Measurements from ENCODE around the gene HINFP.
"Not testable (repeated sequence)": the region's sequence is repeated elsewhere in the genome, so short reads cannot be mapped to it uniquely, and the experiment has no call there.

Gene HINFP

DNA sequence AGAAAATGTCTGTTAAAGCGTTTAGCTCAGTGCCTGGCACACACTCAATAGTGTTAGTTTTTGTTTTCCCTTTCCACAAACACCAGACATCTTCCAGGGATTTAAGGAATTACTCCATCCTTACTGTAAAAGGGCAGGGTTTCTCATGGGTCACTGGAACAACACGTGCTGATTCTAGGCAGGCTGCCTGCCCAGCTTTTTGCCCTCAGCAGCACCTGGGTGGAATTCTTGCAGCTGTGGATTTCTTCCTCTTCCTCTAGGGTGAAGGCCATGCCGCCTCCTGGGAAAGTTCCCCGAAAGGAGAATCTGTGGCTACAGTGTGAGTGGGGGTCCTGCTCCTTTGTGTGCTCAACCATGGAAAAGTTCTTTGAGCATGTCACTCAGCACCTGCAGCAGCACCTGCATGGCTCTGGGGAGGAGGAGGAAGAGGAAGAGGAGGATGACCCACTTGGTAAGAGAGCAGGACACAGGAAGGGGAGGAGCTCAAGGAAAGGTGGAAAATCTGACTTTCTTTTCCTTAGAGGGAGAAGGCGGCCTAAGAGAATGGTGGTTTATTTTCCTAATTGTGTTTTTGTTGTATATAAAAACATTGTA, 5.4 kb downstream of the HINFP start:
- TF ChIP-seq, protein P1, sequence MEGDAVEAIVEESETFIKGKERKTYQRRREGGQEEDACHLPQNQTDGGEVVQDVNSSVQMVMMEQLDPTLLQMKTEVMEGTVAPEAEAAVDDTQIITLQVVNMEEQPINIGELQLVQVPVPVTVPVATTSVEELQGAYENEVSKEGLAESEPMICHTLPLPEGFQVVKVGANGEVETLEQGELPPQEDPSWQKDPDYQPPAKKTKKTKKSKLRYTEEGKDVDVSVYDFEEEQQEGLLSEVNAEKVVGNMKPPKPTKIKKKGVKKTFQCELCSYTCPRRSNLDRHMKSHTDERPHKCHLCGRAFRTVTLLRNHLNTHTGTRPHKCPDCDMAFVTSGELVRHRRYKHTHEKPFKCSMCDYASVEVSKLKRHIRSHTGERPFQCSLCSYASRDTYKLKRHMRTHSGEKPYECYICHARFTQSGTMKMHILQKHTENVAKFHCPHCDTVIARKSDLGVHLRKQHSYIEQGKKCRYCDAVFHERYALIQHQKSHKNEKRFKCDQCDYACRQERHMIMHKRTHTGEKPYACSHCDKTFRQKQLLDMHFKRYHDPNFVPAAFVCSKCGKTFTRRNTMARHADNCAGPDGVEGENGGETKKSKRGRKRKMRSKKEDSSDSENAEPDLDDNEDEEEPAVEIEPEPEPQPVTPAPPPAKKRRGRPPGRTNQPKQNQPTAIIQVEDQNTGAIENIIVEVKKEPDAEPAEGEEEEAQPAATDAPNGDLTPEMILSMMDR (IDR thresholded peaks at IDR 0.05; ENCODE audit: control insufficient read depth, insufficient read depth, low read depth, low read length, missing control alignments) = no peak
- H3K4me3 ChIP-seq (ENCODE audit: control insufficient read depth, low read depth, low read length) = no peak overlapping the region

DNA sequence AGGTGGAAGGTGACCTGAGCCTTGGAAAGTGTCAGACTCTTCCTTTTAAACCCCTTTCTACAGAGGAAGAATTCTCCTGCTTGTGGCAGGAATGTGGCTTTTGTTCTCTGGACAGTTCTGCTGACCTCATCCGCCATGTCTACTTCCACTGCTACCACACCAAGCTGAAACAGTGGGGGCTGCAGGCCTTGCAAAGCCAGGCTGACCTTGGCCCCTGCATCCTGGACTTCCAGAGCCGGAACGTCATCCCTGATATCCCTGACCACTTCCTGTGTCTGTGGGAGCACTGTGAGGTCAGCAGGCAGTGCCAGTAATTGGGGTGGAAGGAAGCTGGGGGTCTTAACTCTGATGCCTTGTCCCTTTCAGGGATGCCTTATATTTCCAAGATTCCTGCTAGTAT, 9.3 kb downstream of the HINFP start:
- DNase-seq (ENCODE audit: low read depth) = no peak
- no peak overlapping the region for H3K4me3 ChIP-seq (ENCODE audit: control insufficient read depth, low read depth, low read length)
- TF ChIP-seq, protein P1 (IDR thresholded peaks at IDR 0.05; ENCODE audit: control insufficient read depth, insufficient read depth, low read depth, low read length, missing control alignments) = no peak

More for the DNA sequence above, 5.4 kb downstream of the HINFP start:
- no peak for DNase-seq (ENCODE audit: low read depth)

DNA sequence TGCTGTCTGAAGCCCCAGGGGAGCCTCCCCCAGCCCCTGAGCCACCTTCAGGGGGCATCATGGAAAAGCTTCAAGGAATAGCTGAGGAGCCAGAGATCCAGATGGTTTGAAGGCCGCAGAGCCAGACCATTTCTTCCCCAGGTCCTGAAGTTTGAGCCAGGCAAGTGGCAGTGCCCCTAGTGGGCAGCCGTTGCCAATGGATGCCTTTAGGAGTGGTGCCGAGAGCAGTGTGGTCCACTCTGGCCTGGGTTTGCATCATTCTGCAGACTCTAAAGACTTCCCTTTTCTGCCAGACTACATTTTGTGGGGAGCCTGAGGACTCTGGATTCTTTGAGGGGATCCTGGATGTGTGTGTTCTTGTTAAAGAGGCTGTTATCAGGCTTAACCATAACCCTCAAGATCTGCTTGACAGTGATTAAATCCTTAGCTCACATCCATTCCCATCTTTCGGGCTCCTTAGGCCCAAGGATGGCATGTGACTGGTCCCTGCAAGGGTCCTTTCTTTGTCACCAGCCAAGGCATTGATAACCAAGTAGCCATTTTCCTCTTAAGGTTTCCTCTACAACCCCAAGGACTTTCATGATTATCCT, 13.1 kb downstream of the HINFP start:
- no peak for DNase-seq (ENCODE audit: low read depth)
- H3K4me3 ChIP-seq (ENCODE audit: control insufficient read depth, low read depth, low read length) = no peak overlapping the region
- TF ChIP-seq, protein P1 (IDR thresholded peaks at IDR 0.05; ENCODE audit: control insufficient read depth, insufficient read depth, low read depth, low read length, missing control alignments) = peak; percentile 63

DNA sequence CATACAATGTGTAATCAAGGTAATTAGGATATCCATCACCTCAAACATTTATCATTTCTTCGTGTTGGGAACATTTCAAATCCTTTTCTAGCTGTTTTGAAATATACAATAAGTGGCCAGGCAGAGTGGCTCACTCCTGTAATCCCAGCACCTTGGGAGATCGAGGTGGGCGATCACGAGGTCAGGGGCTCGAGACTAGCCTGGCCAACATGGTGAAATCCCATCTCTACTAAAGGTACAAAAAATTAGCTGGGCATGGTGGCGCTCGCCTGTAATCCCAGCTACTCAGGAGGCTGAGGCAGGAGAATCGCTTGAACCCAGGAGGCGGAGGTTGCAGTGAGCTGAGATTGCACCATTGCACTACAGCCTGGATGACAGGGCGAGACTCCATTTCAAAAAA, 17.9 kb downstream of the HINFP start:
- not testable (repeated sequence) for DNase-seq (ENCODE audit: low read depth); H3K4me3 ChIP-seq (ENCODE audit: control insufficient read depth, low read depth, low read length)

DNA sequence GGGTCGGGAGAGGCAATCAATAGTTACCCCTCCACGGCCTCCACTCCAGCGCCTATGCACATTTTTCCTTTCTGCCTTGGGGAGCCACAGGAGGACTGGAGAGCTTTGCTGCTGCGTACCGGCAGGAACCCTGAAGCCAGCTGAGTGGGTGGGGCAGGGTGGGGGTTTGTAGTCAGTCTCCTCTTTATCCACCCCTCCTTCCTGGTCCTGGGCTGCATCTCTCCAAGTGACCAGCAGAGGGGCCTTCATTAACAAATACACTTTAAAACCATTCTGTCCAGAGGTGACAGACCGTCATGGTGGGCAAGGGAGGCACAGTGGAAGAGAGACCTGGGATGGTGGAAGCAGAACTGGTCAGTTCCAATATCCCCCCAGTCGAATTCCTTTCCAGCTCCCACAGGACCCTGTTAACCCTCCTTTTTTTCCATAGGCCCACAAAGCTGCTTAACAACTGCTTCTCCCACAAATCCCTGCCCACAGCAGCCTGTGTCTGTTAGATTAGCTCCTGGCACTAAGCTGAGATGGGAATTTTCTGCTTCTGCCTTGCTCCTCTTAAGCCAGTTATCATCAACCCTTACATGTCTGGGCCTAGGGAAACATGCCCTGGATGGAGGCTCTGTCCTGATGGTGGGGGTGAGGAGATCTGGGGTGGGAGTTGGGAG, 23.6 kb downstream of the HINFP start:
- DNase-seq (ENCODE audit: low read depth) = no peak
- H3K4me3 ChIP-seq (ENCODE audit: control insufficient read depth, low read depth, low read length) = no peak overlapping the region
- TF ChIP-seq, protein P1 (IDR thresholded peaks at IDR 0.05; ENCODE audit: control insufficient read depth, insufficient read depth, low read depth, low read length, missing control alignments) = peak; percentile 64

DNA sequence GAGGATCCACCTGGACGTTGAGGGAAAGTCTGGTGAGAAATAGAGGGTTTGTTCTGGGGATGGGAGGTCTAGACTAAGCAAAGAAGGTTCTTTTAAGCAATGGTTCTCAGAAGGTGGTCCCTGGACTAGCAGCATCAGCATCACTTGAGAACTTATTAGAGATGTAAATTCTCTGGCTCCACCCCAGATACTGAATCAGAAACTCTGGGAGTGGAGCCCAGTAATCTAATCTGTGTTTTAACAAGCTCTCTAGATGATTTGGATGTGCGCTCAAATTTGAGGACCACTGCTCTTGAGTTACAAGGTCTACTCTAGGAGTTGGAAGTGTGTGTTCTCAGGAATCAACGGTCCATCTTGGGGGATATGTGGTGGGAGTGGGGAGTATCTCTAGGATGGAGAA, 24.2 kb downstream of the HINFP start:
- TF ChIP-seq, protein P1 (IDR thresholded peaks at IDR 0.05; ENCODE audit: control insufficient read depth, insufficient read depth, low read depth, low read length, missing control alignments) = no peak
- DNase-seq (ENCODE audit: low read depth) = no peak
- H3K4me3 ChIP-seq (ENCODE audit: control insufficient read depth, low read depth, low read length) = no peak overlapping the region

DNA sequence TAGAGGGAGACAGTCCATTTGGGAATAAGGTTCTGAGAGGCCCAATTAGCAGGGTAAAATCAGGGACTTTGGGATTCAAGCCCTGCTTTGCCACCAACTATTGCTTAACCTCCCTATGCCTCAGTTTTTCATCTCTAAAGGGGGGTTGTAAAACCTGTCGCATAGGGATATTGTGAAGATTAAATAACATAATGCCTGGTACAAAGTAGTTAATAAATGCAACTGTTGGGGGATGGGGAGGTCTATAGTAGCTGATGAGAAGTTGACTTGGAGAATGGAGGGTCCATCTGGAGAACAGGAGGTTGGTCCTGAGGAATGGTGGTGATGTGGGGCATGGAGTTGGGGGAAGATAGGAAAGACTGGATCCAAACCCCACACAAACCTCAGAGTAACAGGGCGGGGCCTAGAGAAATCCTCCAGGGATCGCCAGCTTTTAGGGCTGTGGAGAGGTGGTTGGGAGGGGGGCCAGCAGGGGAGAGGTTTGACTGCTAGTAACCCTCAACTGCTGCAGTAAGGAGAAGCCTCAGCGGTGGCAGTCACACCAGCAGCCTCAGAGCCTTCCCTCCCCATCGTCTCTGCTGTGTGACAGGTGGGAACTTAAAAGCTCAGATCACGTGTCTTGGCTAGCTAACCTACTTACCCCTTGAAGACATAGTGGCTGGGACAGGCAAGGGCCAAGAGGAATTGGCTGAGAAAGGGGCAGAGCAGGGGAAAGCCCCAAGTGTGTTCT, 26.4 kb downstream of the HINFP start:
- H3K4me3 ChIP-seq (ENCODE audit: control insufficient read depth, low read depth, low read length) = no peak overlapping the region
- TF ChIP-seq, protein P1 (IDR thresholded peaks at IDR 0.05; ENCODE audit: control insufficient read depth, insufficient read depth, low read depth, low read length, missing control alignments) = no peak
- no peak for DNase-seq (ENCODE audit: low read depth)

Measured in AG09309 (cell line).